Activated CD8-positive, alpha-beta memory T cell treated with anti-CD3 and anti-CD28 coated beads for 48 hours (primary cell): ENCODE measurements around the gene FILIP1L.

Source experiments
- DNase-seq, 3 experiments: peaks; one replicate each; pipeline ENCODE4 v3.0.0-alpha.2; 2020; ENCODE audit warnings: low read depth in 2 of 3, low spot score in 2 of 3

Gene FILIP1L

GRCh38 chr3:99980606-99981005 is 133.7 kb downstream of the FILIP1L start:
- no peak for DNase-seq

- no peak for DNase-seq
Observed at GRCh38 chr3:99978221-99978620, 136.1 kb downstream of the FILIP1L start.

GRCh38 chr3:99976584-99976983 is 137.7 kb downstream of the FILIP1L start:
- DNase-seq: no peak

GRCh38 chr3:99974989-99975388 is 139.3 kb downstream of the FILIP1L start:
- DNase-seq: no peak

- DNase-seq: no peak
Observed at GRCh38 chr3:99972380-99973104, 141.8 kb downstream of the FILIP1L start.

GRCh38 chr3:99971761-99972160 is 142.5 kb downstream of the FILIP1L start:
- no peak for DNase-seq

GRCh38 chr3:99970198-99970597 is 144.1 kb downstream of the FILIP1L start:
- DNase-seq: no peak

GRCh38 chr3:99969136-99969535 is 145.2 kb downstream of the FILIP1L start:
- DNase-seq: no peak

GRCh38 chr3:99967796-99968195 is 146.5 kb downstream of the FILIP1L start:
- DNase-seq: no peak

GRCh38 chr3:99966662-99967416 is 147.5 kb downstream of the FILIP1L start:
- DNase-seq: no peak

GRCh38 chr3:99965681-99966408 is 148.5 kb downstream of the FILIP1L start:
- DNase-seq: no peak

- no peak for DNase-seq
Observed at GRCh38 chr3:99965077-99965476, 149.2 kb downstream of the FILIP1L start.

GRCh38 chr3:99962703-99963102 is 151.6 kb downstream of the FILIP1L start:
- no peak for DNase-seq

GRCh38 chr3:99961756-99962515 is 152.4 kb downstream of the FILIP1L start:
- DNase-seq: no peak

- no peak for DNase-seq
Observed at GRCh38 chr3:99960941-99961340, 153.4 kb downstream of the FILIP1L start.

- DNase-seq: no peak
Observed at GRCh38 chr3:99960123-99960878, 154.0 kb downstream of the FILIP1L start.

GRCh38 chr3:99958222-99958912 is 155.9 kb downstream of the FILIP1L start:
- no peak for DNase-seq

- DNase-seq: no peak
Observed at GRCh38 chr3:99957151-99957796, 157.0 kb downstream of the FILIP1L start.

GRCh38 chr3:99955773-99956562 is 158.3 kb downstream of the FILIP1L start:
- DNase-seq: no peak
